ENCODE data around the gene OR2T3.
"Not testable (repeated sequence)": the region's sequence is repeated elsewhere in the genome, so short reads cannot be mapped to it uniquely, and the experiment has no call there.

Gene OR2T3

GRCh38 chr1:248473051-248473450, at the start of gene OR2T3:
Gene OR2T3 (plus strand): TSS chr1:248473351. CDS start chr1:248473351, 0 bp downstream.
- DNase-seq, result not testable (repeated sequence)

- not testable (repeated sequence) for DNase-seq
These were observed 45.5 kb upstream of the OR2T3 start for GRCh38 chr1:248427526-248428191.

- DNase-seq, result not testable (repeated sequence)
These were observed 45.0 kb upstream of the OR2T3 start for GRCh38 chr1:248428192-248428533.

GRCh38 chr1:248431683-248432082, 41.5 kb upstream of the OR2T3 start:
- not testable (repeated sequence) for DNase-seq

GRCh38 chr1:248432201-248432600, 41.0 kb upstream of the OR2T3 start:
- not testable (repeated sequence) for DNase-seq

GRCh38 chr1:248433811-248434415, 39.2 kb upstream of the OR2T3 start:
- DNase-seq, result not testable (repeated sequence)

GRCh38 chr1:248434913-248435312, 38.2 kb upstream of the OR2T3 start:
- DNase-seq, result not testable (repeated sequence)

GRCh38 chr1:248436303-248436702, 36.8 kb upstream of the OR2T3 start:
- not testable (repeated sequence) for DNase-seq

- DNase-seq, result not testable (repeated sequence)
These were observed 34.5 kb upstream of the OR2T3 start for GRCh38 chr1:248438668-248439067.

GRCh38 chr1:248439283-248439682, 33.9 kb upstream of the OR2T3 start:
- DNase-seq, result not testable (repeated sequence)

GRCh38 chr1:248442500-248443277, 30.5 kb upstream of the OR2T3 start:
- not testable (repeated sequence) for DNase-seq

- not testable (repeated sequence) for DNase-seq
These were observed 28.5 kb upstream of the OR2T3 start for GRCh38 chr1:248444603-248445002.

- not testable (repeated sequence) for DNase-seq
These were observed 27.8 kb upstream of the OR2T3 start, which contains the start of gene OR2T2 for GRCh38 chr1:248445399-248445798. Gene OR2T2 (plus strand): TSS chr1:248445637. CDS start chr1:248452798, 7,161 bp downstream.

- DNase-seq, result not testable (repeated sequence)
These were observed 24.6 kb upstream of the OR2T3 start for GRCh38 chr1:248448409-248449074.

- DNase-seq, result not testable (repeated sequence)
These were observed 23.2 kb upstream of the OR2T3 start for GRCh38 chr1:248449821-248450465.

GRCh38 chr1:248450466-248451145, 22.5 kb upstream of the OR2T3 start:
- not testable (repeated sequence) for DNase-seq

- DNase-seq, result not testable (repeated sequence)
These were observed 19.5 kb upstream of the OR2T3 start for GRCh38 chr1:248453619-248454018.

- not testable (repeated sequence) for DNase-seq
These were observed 18.1 kb upstream of the OR2T3 start for GRCh38 chr1:248455045-248455444.

GRCh38 chr1:248456635-248457034, 16.5 kb upstream of the OR2T3 start:
- not testable (repeated sequence) for DNase-seq

GRCh38 chr1:248459117-248459516, 14.0 kb upstream of the OR2T3 start:
- not testable (repeated sequence) for DNase-seq

GRCh38 chr1:248471154-248471553, 2.0 kb upstream of the OR2T3 start:
- DNase-seq, result no peak

- not testable (repeated sequence) for DNase-seq
These were observed 1.0 kb upstream of the OR2T3 start for GRCh38 chr1:248472111-248472510.
